Right renal cortex interstitium (tissue), 3 donors: ENCODE data around the gene CEP250. TPM values are rescaled to one million over a fixed set of nuclear protein-coding genes. Genes with fewer than 3 reads are reported as not detected.

ENCODE experiments used
- DNase-seq, 3 donors: peaks; one replicate each; pipeline ENCODE4 v3.0.0-alpha.2; 2013; ENCODE audit warnings: low read depth in 3 of 3, low spot score in 2 of 3
- polyA plus RNA-seq, 3 donors: library from polyadenylated mRNA; unstranded; fragments of 120-200 nt; gene quantifications; one replicate each; pipeline ENCODE4 v1.2.1, GENCODE V29; 2013; ENCODE audit not compliant: insufficient read length in 3 of 3

Gene CEP250
- polyA plus RNA-seq, 3 donors, result 48.1 to 53.9 (median 51.4) TPM

GRCh38 chr20:35555951-35556645 is 100.7 kb downstream of the CEP250 start:
- no peak for DNase-seq

GRCh38 chr20:35556871-35557270 is 101.5 kb downstream of the CEP250 start:
- no peak for DNase-seq

- DNase-seq, result no peak
These were observed 103.1 kb downstream of the CEP250 start for GRCh38 chr20:35558451-35558850.

GRCh38 chr20:35559042-35559693 is 103.8 kb downstream of the CEP250 start:
- DNase-seq, result no peak

- no peak for DNase-seq
These were observed 104.7 kb downstream of the CEP250 start for GRCh38 chr20:35560105-35560511.

- no peak for DNase-seq
These were observed 105.1 kb downstream of the CEP250 start for GRCh38 chr20:35560541-35560940.

- no peak for DNase-seq
These were observed 105.9 kb downstream of the CEP250 start for GRCh38 chr20:35561268-35561667.

- DNase-seq, result no peak
These were observed 106.3 kb downstream of the CEP250 start for GRCh38 chr20:35561671-35562070.

- no peak for DNase-seq
These were observed 107.2 kb downstream of the CEP250 start for GRCh38 chr20:35562541-35563110.

- no peak for DNase-seq
These were observed 108.4 kb downstream of the CEP250 start for GRCh38 chr20:35563834-35564233.

GRCh38 chr20:35564905-35565304 is 109.5 kb downstream of the CEP250 start:
- DNase-seq, result no peak

- peak in 1 of 3 donors; percentile 3 for DNase-seq
These were observed 113.2 kb downstream of the CEP250 start for GRCh38 chr20:35568645-35569044.

Other genes starting within 250 kb of the CEP250 start
- gene MMP24, start 228.9 kb upstream of the CEP250 start, polyA plus RNA-seq, result 1 to 10 TPM; 1.6 to 1.9 (median 1.8) TPM
- 10 to 100 TPM; 22.7 to 38.8 (median 32.3) TPM for gene MMP24OS, start 177.5 kb upstream of the CEP250 start, polyA plus RNA-seq
- gene EIF6, start 170.8 kb upstream of the CEP250 start, polyA plus RNA-seq, result 100 to 1,000 TPM; 128 to 149 (median 148) TPM
- under 1 TPM in 2 of 3 donors, not detected in 1; 0.06 TPM for gene FAM83C, start 163.2 kb upstream of the CEP250 start, polyA plus RNA-seq
- gene UQCC1, start 43.6 kb upstream of the CEP250 start, polyA plus RNA-seq, result 10 to 100 TPM; 52.6 to 59.8 (median 58.3) TPM
- under 1 TPM; 0.06 to 0.22 (median 0.19) TPM for gene GDF5, start 17.4 kb upstream of the CEP250 start, polyA plus RNA-seq
- not detected for gene C20orf173, start 74.1 kb downstream of the CEP250 start, polyA plus RNA-seq
- gene ERGIC3, start 86.5 kb downstream of the CEP250 start, polyA plus RNA-seq, result 100 to 1,000 TPM; 341 to 374 (median 348) TPM
- gene SPAG4, start 160.2 kb downstream of the CEP250 start, polyA plus RNA-seq, result 1 to 10 TPM; 2.2 to 3.3 (median 2.3) TPM
- gene CPNE1, start 209.3 kb downstream of the CEP250 start, polyA plus RNA-seq, result 100 to 1,000 TPM; 176 to 179 (median 178) TPM
- gene RBM12, start 209.3 kb downstream of the CEP250 start, polyA plus RNA-seq, result 100 to 1,000 TPM in 1 of 3 donors, 10 to 100 TPM in 2; 98.4 to 102 (median 99.7) TPM
- 10 to 100 TPM; 32.1 to 34.3 (median 33.1) TPM for gene NFS1, start 243.8 kb downstream of the CEP250 start, polyA plus RNA-seq
- 10 to 100 TPM; 42.4 to 63.5 (median 53.4) TPM for gene ROMO1, start 243.8 kb downstream of the CEP250 start, polyA plus RNA-seq